ENCODE results near the gene ALOX5. TPM values are rescaled to one million over a fixed set of nuclear protein-coding genes. Genes with fewer than 3 reads are reported as not detected.

Gene ALOX5
- total RNA-seq, 1 donor from 2014 or later, result 222 TPM

DNA sequence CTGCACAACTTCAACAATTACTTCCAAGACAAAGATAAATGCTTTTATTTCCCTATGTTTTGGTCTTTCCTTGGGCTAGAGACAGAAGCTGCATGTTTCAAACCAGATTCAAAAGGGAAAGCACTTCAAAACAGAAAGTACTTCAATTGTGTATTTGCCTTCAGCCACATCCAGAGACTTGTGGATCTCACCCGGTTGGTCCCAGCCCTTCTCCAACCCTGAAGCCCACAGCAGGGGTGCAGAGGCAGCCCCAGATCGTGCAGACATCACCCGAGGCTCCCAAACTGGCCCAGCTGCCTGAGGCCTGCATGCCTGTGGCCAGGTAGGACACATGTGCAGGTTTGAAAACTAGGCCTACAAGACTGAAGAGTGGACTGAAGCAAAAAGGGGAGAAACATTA, 80.8 kb downstream of the ALOX5 start:
- H3K9me3 ChIP-seq, result no peaks in the 10 kb centered on the region
- no peaks in the 10 kb centered on the region for H3K27me3 ChIP-seq (ENCODE audit: low read depth)
- DNase-seq (no peak), ATAC-seq (no peak)
- H3K4me1 ChIP-seq, result peaks cover 11% of the 10 kb centered on the region
- TF ChIP-seq, protein P1, sequence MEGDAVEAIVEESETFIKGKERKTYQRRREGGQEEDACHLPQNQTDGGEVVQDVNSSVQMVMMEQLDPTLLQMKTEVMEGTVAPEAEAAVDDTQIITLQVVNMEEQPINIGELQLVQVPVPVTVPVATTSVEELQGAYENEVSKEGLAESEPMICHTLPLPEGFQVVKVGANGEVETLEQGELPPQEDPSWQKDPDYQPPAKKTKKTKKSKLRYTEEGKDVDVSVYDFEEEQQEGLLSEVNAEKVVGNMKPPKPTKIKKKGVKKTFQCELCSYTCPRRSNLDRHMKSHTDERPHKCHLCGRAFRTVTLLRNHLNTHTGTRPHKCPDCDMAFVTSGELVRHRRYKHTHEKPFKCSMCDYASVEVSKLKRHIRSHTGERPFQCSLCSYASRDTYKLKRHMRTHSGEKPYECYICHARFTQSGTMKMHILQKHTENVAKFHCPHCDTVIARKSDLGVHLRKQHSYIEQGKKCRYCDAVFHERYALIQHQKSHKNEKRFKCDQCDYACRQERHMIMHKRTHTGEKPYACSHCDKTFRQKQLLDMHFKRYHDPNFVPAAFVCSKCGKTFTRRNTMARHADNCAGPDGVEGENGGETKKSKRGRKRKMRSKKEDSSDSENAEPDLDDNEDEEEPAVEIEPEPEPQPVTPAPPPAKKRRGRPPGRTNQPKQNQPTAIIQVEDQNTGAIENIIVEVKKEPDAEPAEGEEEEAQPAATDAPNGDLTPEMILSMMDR (IDR thresholded peaks at IDR 0.05), result no peak
- intact Hi-C loops (cut with DNase I), result no loop called here
- no peak overlapping the region for H3K4me3 ChIP-seq
- H3K36me3 ChIP-seq, result peaks cover 38% of the 10 kb centered on the region
- no peak overlapping the region for H3K27ac ChIP-seq

DNA sequence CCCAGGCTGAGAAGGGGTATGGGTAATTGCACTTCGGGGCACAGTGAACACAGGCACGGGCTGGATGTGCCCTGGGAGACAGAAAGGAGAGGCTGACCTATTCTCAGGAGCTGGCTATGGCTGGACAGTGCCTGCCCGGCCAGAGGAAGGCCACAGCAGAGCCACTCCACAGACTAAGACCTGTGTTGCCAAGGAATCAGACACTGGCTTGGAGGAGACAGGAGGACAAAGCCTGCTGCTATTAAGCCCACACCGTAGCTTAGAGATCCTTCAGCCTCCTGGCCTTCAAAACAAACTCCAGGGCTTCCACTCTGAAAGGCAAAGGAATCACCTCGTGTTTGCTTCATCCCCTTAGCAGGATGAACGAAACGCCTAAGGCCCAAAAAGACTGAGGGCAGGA, 82.2 kb downstream of the ALOX5 start:
- no peak for ATAC-seq

GRCh38 chr10:45456822-45457221, 82.8 kb downstream of the ALOX5 start:
- H3K27me3 ChIP-seq (ENCODE audit: low read depth), result no peaks in the 10 kb centered on the region
- no peaks in the 10 kb centered on the region for H3K9me3 ChIP-seq
- no peak overlapping the region for H3K4me3 ChIP-seq
- ATAC-seq (no peak), DNase-seq (no peak)
- peaks cover 26% of the 10 kb centered on the region for H3K4me1 ChIP-seq
- H3K36me3 ChIP-seq, result peaks cover 57% of the 10 kb centered on the region
- TF ChIP-seq, protein P1 (IDR thresholded peaks at IDR 0.05), result no peak
- intact Hi-C loops (cut with DNase I), result no loop called here
- no peak overlapping the region for H3K27ac ChIP-seq

More for the DNA sequence above, 82.2 kb downstream of the ALOX5 start:
- H3K4me1 ChIP-seq, result peaks cover 20% of the 10 kb centered on the region
- intact Hi-C loops (cut with DNase I), result no loop called here
- H3K9me3 ChIP-seq, result no peaks in the 10 kb centered on the region
- peaks cover 51% of the 10 kb centered on the region for H3K36me3 ChIP-seq
- H3K27me3 ChIP-seq (ENCODE audit: low read depth), result no peaks in the 10 kb centered on the region
- H3K4me3 ChIP-seq, result no peak overlapping the region
- H3K27ac ChIP-seq, result no peak overlapping the region
- no peak for DNase-seq
- TF ChIP-seq, protein P1 (IDR thresholded peaks at IDR 0.05), result no peak

DNA sequence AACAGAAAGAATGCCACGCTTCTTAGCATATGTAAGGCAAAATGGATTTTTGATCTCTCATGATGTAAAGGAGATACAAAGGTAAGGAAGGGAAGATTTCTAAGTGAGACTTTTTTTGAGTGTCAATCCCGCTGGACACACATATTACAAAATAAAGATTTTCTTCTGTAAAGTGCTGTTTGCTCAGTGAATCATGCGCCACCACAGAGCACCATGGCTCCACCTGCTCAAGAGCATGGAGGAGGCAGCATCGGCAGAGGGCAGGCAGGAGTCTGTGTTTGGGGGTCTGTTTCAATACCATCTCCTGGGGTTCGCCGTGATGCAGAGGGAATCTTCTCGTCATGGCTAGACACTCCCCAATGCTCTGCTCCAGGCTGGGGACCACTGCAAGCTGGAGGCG, 83.5 kb downstream of the ALOX5 start:
- DNase-seq, result no peak

GRCh38 chr10:45460235-45460878, 86.3 kb downstream of the ALOX5 start:
- TF ChIP-seq, protein P1 (IDR thresholded peaks at IDR 0.05), result no peak
- no peak for DNase-seq
- Histone ChIP-seq H3K27me3 (ENCODE audit: low read depth) (no peaks in the 10 kb centered on the region), H3K27ac (peak overlapping the region; percentile 59), H3K9me3 (no peaks in the 10 kb centered on the region), H3K4me3 (no peak overlapping the region), H3K4me1 (peaks cover 23% of the 10 kb centered on the region), H3K36me3 (peaks cover 69% of the 10 kb centered on the region)
- no peak for ATAC-seq
- intact Hi-C loops (cut with DNase I), result no loop called here

More for the DNA sequence above, 83.5 kb downstream of the ALOX5 start:
- no peak for ATAC-seq
- no peak overlapping the region for H3K4me3 ChIP-seq
- H3K27me3 ChIP-seq (ENCODE audit: low read depth), result no peaks in the 10 kb centered on the region
- intact Hi-C loops (cut with DNase I), result no loop called here
- TF ChIP-seq, protein P1 (IDR thresholded peaks at IDR 0.05), result no peak
- no peak overlapping the region for H3K27ac ChIP-seq
- H3K36me3 ChIP-seq, result peaks cover 61% of the 10 kb centered on the region
- peaks cover 31% of the 10 kb centered on the region for H3K4me1 ChIP-seq
- H3K9me3 ChIP-seq, result no peaks in the 10 kb centered on the region
